H1 (cell line): ENCODE data around the gene KSR2. TPM values are rescaled to one million over a fixed set of nuclear protein-coding genes. Genes with fewer than 3 reads are reported as not detected.

ENCODE experiments used
- CTCF ChIA-PET: fragments of 300-600 bp; sonication (Branson Sonifier 250); formaldehyde crosslinking; loops from one replicate; lab custom pipeline; 2021; ENCODE audit not compliant: partially characterized antibody; lab: Charles Lee
- POLR2A ChIA-PET: fragments of 300-600 bp; sonication (Branson Sonifier 250); formaldehyde crosslinking; loops from one replicate; lab custom pipeline; 2021; ENCODE audit warnings: inconsistent platforms; ENCODE audit not compliant: partially characterized antibody; lab: Charles Lee
- DNase-seq, 2 experiments: peaks; one replicate each; pipeline versions ENCODE4 v3.0.0 to v3.0.0-alpha.2; 2010 to 2022; ENCODE audit warnings: low spot score in 2 of 2, low read depth in 1 of 2, mixed read lengths in 1 of 2
- FAIRE-seq: peaks from 2 replicates; lab custom pipeline; 2011; peaks lifted over from hg19 to GRCh38; lab: Jason Lieb, UNC
- H2AFZ ChIP-seq: 2 replicates; pipeline ENCODE4 v1.8.1; 2012; ENCODE audit warnings: low read length, inconsistent platforms
- H2AK5ac ChIP-seq: 2 replicates; pipeline ENCODE4 v1.6.1; 2013; ENCODE audit warnings: low read depth, low read length
- H2BK120ac ChIP-seq: replicated peaks from 2 replicates; pipeline ENCODE3; 2013; ENCODE audit warnings: low read depth, low read length, inconsistent platforms
- H2BK12ac ChIP-seq: 2 replicates; pipeline ENCODE4 v1.6.1; 2013; ENCODE audit warnings: low read depth, low read length
- H2BK15ac ChIP-seq: 2 replicates; pipeline ENCODE4 v1.6.1; 2013; ENCODE audit warnings: low read length
- H2BK20ac ChIP-seq: 2 replicates; pipeline ENCODE4 v1.6.1; 2013; ENCODE audit warnings: low read length
- H2BK5ac ChIP-seq: 2 replicates; pipeline ENCODE4 v1.6.1; 2013; ENCODE audit warnings: low read depth, low read length
- H3K14ac ChIP-seq: 2 replicates; pipeline ENCODE4 v1.6.1; 2013; ENCODE audit warnings: inconsistent platforms; ENCODE audit not compliant: insufficient read length
- H3K18ac ChIP-seq: 2 replicates; pipeline ENCODE4 v1.6.1; 2013; ENCODE audit warnings: low read length; ENCODE audit errors: extremely low read depth
- H3K23ac ChIP-seq: 2 replicates; pipeline ENCODE4 v1.6.1; 2013; ENCODE audit warnings: inconsistent platforms; ENCODE audit not compliant: insufficient read length
- H3K23me2 ChIP-seq: 2 replicates; pipeline ENCODE4 v1.6.1; 2013; ENCODE audit warnings: low read depth, low read length
- H3K27ac ChIP-seq: 2 replicates; pipeline ENCODE4 v1.6.1; 2011; ENCODE audit warnings: low read depth, low read length, inconsistent platforms
- H3K27me3 ChIP-seq, 4 experiments: replicated peaks in 1 of 4; 1 replicate in 1 of 4; 2 replicates in 3 of 4; pipeline versions ENCODE4 v1.6.1 to v1.8.1; 2011 to 2013; ENCODE audit warnings: low read length in 3 of 4, mild to moderate bottlenecking in 3 of 4, inconsistent platforms in 2 of 4, mixed read lengths in 2 of 4, moderate library complexity in 1 of 4; ENCODE audit not compliant: control insufficient read depth in 3 of 4, insufficient read depth in 3 of 4; ENCODE audit errors: extremely low read depth in 1 of 4
- H3K36me3 ChIP-seq, 4 experiments: 2 replicates each; pipeline versions ENCODE4 v1.6.1 to v1.8.1; 2011 to 2013; ENCODE audit warnings: mild to moderate bottlenecking in 4 of 4, low read length in 3 of 4, moderate library complexity in 2 of 4, control low read depth in 1 of 4, inconsistent platforms in 1 of 4; ENCODE audit not compliant: insufficient read depth in 4 of 4, control insufficient read depth in 2 of 4
- H3K4ac ChIP-seq: replicated peaks from 2 replicates; pipeline ENCODE3; 2013; ENCODE audit warnings: low read length, low read depth, mixed read lengths, inconsistent platforms; ENCODE audit not compliant: insufficient read length
- H3K4me1 ChIP-seq, 4 experiments: replicated peaks in 1 of 4; 1 replicate in 1 of 4; 2 replicates in 3 of 4; pipeline versions ENCODE4 v1.6.1 to v1.8.1; 2011 to 2013; ENCODE audit warnings: low read length in 3 of 4, inconsistent platforms in 2 of 4, mixed read lengths in 1 of 4; ENCODE audit not compliant: insufficient read depth in 4 of 4, control insufficient read depth in 3 of 4
- H3K4me2 ChIP-seq, 2 experiments: 2 replicates each; pipeline versions ENCODE4 v1.6.1 to v1.8.1; 2011 to 2013; ENCODE audit warnings: low read depth in 2 of 2, low read length in 2 of 2, control low read depth in 1 of 2, inconsistent platforms in 1 of 2, mild to moderate bottlenecking in 1 of 2; ENCODE audit not compliant: insufficient read depth in 1 of 2
- H3K4me3 ChIP-seq, 4 experiments: fragments of 200-600, 300-600 bp in 1 of 4; sonication (generic), shearing (Covaris generic), sonication (Bioruptor Twin) in 1 of 4; 2 replicates each; pipeline versions ENCODE4 v1.5.1 to v1.8.1; 2011 to 2016; ENCODE audit warnings: low read length in 4 of 4, low read depth in 3 of 4, control low read depth in 2 of 4, inconsistent platforms in 2 of 4, mild to moderate bottlenecking in 2 of 4, mixed read lengths in 1 of 4, moderate library complexity in 1 of 4; ENCODE audit not compliant: insufficient read depth in 2 of 4; ENCODE audit errors: extremely low read depth in 1 of 4
- H3K56ac ChIP-seq: replicated peaks from 2 replicates; pipeline ENCODE3; 2013; ENCODE audit warnings: low read depth, mild to moderate bottlenecking, mixed read lengths, low read length, inconsistent platforms; ENCODE audit not compliant: insufficient read length
- H3K79me1 ChIP-seq: 2 replicates; pipeline ENCODE4 v1.6.1; 2013; ENCODE audit warnings: low read depth, low read length, control low read depth
- H3K79me2 ChIP-seq, 2 experiments: 2 replicates each; pipeline versions ENCODE4 v1.6.1 to v1.8.1; 2012 to 2013; ENCODE audit warnings: low read length in 2 of 2, mild to moderate bottlenecking in 2 of 2, inconsistent platforms in 1 of 2; ENCODE audit not compliant: insufficient read depth in 2 of 2, control insufficient read depth in 1 of 2
- H3K9ac ChIP-seq, 4 experiments: replicated peaks in 1 of 4; 1 replicate in 1 of 4; 2 replicates in 3 of 4; pipeline versions ENCODE4 v1.6.1 to v1.8.1; 2011 to 2013; ENCODE audit warnings: low read depth in 3 of 4, low read length in 3 of 4, control low read depth in 2 of 4, mild to moderate bottlenecking in 2 of 4, moderate library complexity in 2 of 4, inconsistent platforms in 1 of 4; ENCODE audit errors: extremely low read depth in 1 of 4
- H3K9me3 ChIP-seq, 2 experiments: 2 replicates each; pipeline versions ENCODE4 v1.6.1 to v1.8.1; 2012 to 2013; ENCODE audit warnings: mild to moderate bottlenecking in 2 of 2, moderate library complexity in 2 of 2, control low read depth in 1 of 2, inconsistent platforms in 1 of 2, low read depth in 1 of 2, low read length in 1 of 2, mixed read lengths in 1 of 2; ENCODE audit not compliant: insufficient read depth in 2 of 2
- H4K20me1 ChIP-seq, 2 experiments: replicated peaks in 1 of 2; 2 replicates each; pipeline versions ENCODE3 to v1.8.1; 2011 to 2013; ENCODE audit warnings: inconsistent platforms in 2 of 2, low read length in 2 of 2, mild to moderate bottlenecking in 1 of 2; ENCODE audit not compliant: insufficient read depth in 2 of 2, control insufficient read depth in 1 of 2
- H4K5ac ChIP-seq: 2 replicates; pipeline ENCODE4 v1.6.1; 2013; ENCODE audit warnings: low read length, low read depth, mixed read lengths, inconsistent platforms; ENCODE audit not compliant: insufficient read length
- H4K8ac ChIP-seq: 2 replicates; pipeline ENCODE4 v1.8.0; 2013; ENCODE audit warnings: mild to moderate bottlenecking, moderate library complexity, low read length, inconsistent platforms; ENCODE audit not compliant: insufficient read depth; ENCODE audit errors: extremely low read depth
- H4K91ac ChIP-seq: replicated peaks from 2 replicates; pipeline ENCODE3; 2013; ENCODE audit warnings: low read length, mixed read lengths, inconsistent platforms; ENCODE audit not compliant: insufficient read length
- CHD1 ChIP-seq: IDR thresholded peaks from 2 replicates; pipeline ENCODE4 v1.6.1; 2012; ENCODE audit warnings: low read depth, low read length, improper control_type of control experiment
- GTF2F1 ChIP-seq: IDR thresholded peaks from 2 replicates; pipeline ENCODE4 v1.6.1; 2012; ENCODE audit warnings: low read depth, low read length, improper control_type of control experiment, borderline replicate concordance
- HDAC6 ChIP-seq: IDR thresholded peaks from one replicate; pipeline ENCODE4 v1.7.1; 2012; ENCODE audit warnings: low read depth, mild to moderate bottlenecking, inconsistent platforms, low read length, moderate library complexity
- RXRA ChIP-seq: IDR thresholded peaks from 2 replicates; pipeline ENCODE4 v1.6.1; 2011; ENCODE audit warnings: low read depth, mild to moderate bottlenecking, low read length, moderate library complexity; ENCODE audit not compliant: insufficient read depth
- TAF1 ChIP-seq: IDR thresholded peaks from 2 replicates; pipeline ENCODE4 v1.6.1; 2011; ENCODE audit warnings: mild to moderate bottlenecking, low read depth, low read length
- WGBS, 2 experiments: shearing (Covaris generic) in 1 of 2; methylation state at CpG; one replicate each; pipeline versions ENCODE4 v1.1.6 to v1.1.7; 2013 to 2015; ENCODE audit warnings: low lambda C conversion rate in 2 of 2, mixed read lengths in 2 of 2, inconsistent platforms in 1 of 2, low coverage in 1 of 2, missing lambda C conversion rate in 1 of 2; ENCODE audit not compliant: insufficient replicate concordance in 2 of 2, insufficient coverage in 1 of 2, insufficient read length in 1 of 2; ENCODE audit errors: extremely low coverage in 1 of 2, missing lambda C conversion rate in 1 of 2; 5-methylcytosine and 5-hydroxymethylcytosine counted together
- polyA plus RNA-seq, 7 experiments: library from polyadenylated mRNA; depleted of rRNA in 3 of 7; stranded (reverse) in 5 of 7; unstranded in 2 of 7; fragments of >200 nt in 5 of 7; fragments of 200-250 nt in 2 of 7; gene quantifications; 1 replicate in 5 of 7; 2 replicates in 1 of 7; 4 replicates in 1 of 7; pipeline versions ENCODE4 v1.2.1 to v1.2.3, GENCODE V29; 2011 to 2013; ENCODE audit warnings: missing spikeins in 2 of 7, mixed read lengths in 2 of 7
- total RNA-seq: library from RNA; stranded (reverse); fragmentation: NEBNext Ultra II Directional; extraction: Animal tissue kit (Norgen Biotek cat#: 25700); gene quantifications from 2 replicates; pipeline ENCODE4 v1.2.1, GENCODE V29; 2021
- TF ChIP-seq, protein P1 (sequence below), 3 experiments: IDR thresholded peaks; 1 replicate in 2 of 3; 2 replicates in 1 of 3; pipeline versions ENCODE4 v1.5.1 to v1.6.1; 2011; ENCODE audit warnings: low read length in 3 of 3, mild to moderate bottlenecking in 3 of 3, inconsistent platforms in 2 of 3, low read depth in 1 of 3, moderate library complexity in 1 of 3; ENCODE audit not compliant: insufficient read depth in 1 of 3; ENCODE audit errors: control extremely low read depth in 1 of 3

Gene KSR2
- total and polyA plus RNA-seq, 2 of the 8 experiments (the other 6 are each of a cell fraction or from before 2014, with no cell fraction given) = 0.74 to 2.2 TPM

- WGBS, 2 experiments = 79% methylated on average over 6 of the region's 6 CpGs; no CpG with 5 or more reads in 1 of the 2 experiments
- Histone ChIP-seq H3K23me2 (peaks cover 25% of the 10 kb centered on the region; the same call in 1 of the 2 replicates), H3K79me2 (no peaks in the 10 kb centered on the region), H2BK120ac (no peak overlapping the region), H2AK5ac (no peak overlapping the region), H4K8ac (peak overlapping the region; percentile 14; the same call in 1 of the 2 replicates), H2BK15ac (no peak overlapping the region), H3K9ac (no peak overlapping the region), H3K9me3 (no peaks in the 10 kb centered on the region), H2BK12ac (no peak overlapping the region), H4K91ac (no peak overlapping the region), H3K18ac (no peak overlapping the region), H2BK20ac (no peak overlapping the region), H3K4ac (no peak overlapping the region), H3K23ac (no peak overlapping the region), H3K56ac (no peak overlapping the region), H3K4me1 (no peaks in the 10 kb centered on the region), H2AFZ (no peak overlapping the region), H3K4me3 (no peak overlapping the region), H3K4me2 (no peak overlapping the region), H3K14ac (no peak overlapping the region), H3K27me3 (no peaks in the 10 kb centered on the region), H3K27ac (no peak overlapping the region), H2BK5ac (no peak overlapping the region), H4K20me1 (peaks cover 0 to 17% of the 10 kb centered on the region in 2 experiments), H4K5ac (no peak overlapping the region), H3K36me3 (no peaks in the 10 kb centered on the region; a peak in 1 of 8 replicates), H3K79me1 (no peaks in the 10 kb centered on the region)
- no peak for TF ChIP-seq TAF1
- no peak for TF ChIP-seq CHD1
- TF ChIP-seq, protein P1, sequence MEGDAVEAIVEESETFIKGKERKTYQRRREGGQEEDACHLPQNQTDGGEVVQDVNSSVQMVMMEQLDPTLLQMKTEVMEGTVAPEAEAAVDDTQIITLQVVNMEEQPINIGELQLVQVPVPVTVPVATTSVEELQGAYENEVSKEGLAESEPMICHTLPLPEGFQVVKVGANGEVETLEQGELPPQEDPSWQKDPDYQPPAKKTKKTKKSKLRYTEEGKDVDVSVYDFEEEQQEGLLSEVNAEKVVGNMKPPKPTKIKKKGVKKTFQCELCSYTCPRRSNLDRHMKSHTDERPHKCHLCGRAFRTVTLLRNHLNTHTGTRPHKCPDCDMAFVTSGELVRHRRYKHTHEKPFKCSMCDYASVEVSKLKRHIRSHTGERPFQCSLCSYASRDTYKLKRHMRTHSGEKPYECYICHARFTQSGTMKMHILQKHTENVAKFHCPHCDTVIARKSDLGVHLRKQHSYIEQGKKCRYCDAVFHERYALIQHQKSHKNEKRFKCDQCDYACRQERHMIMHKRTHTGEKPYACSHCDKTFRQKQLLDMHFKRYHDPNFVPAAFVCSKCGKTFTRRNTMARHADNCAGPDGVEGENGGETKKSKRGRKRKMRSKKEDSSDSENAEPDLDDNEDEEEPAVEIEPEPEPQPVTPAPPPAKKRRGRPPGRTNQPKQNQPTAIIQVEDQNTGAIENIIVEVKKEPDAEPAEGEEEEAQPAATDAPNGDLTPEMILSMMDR (IDR thresholded peaks at IDR 0.05; ENCODE audit: control extremely low read depth in 1 of 3, insufficient read depth in 1 of 3, low read depth in 1 of 3, low read length in 3 of 3) = no peak
- TF ChIP-seq HDAC6 = no peak
- no peak for TF ChIP-seq GTF2F1
- no peak for TF ChIP-seq RXRA
- POLR2A ChIA-PET = no interaction called here
- DNase-seq = no peak
- CTCF ChIA-PET = no interaction called here
- no peak for FAIRE-seq
Measured at GRCh38 chr12:117430246-117430645, 538.5 kb downstream of the KSR2 start.
